Pancreas (tissue), 10 donors: ENCODE results near the gene ANKH. TPM values are rescaled to one million over a fixed set of nuclear protein-coding genes. Genes with fewer than 3 reads are reported as not detected.
"Not testable (repeated sequence)": the region's sequence is repeated elsewhere in the genome, so short reads cannot be mapped to it uniquely, and the experiment has no call there.

Source experiments
- ATAC-seq, 4 donors: fragments of 200-7000 bp; cut with Tn5 transposase; one replicate each; pipeline versions ENCODE4 v1.8.0 to v1.9.1; 2020; ENCODE audit warnings: mild to moderate bottlenecking in 4 of 4, moderate library complexity in 4 of 4
- DNase-seq, 6 donors: peaks; one replicate each; pipeline ENCODE4 v3.0.0-alpha.2; 2020
- FAIRE-seq: peaks from 2 replicates; lab custom pipeline; 2012; peaks lifted over from hg19 to GRCh38; lab: Jason Lieb, UNC
- H3K27ac ChIP-seq, 4 donors: fragments of 200-600 bp; sonication (generic); 1 replicate in 3 of 4; 2 replicates in 1 of 4; pipeline versions ENCODE4 v1.5.0 to v1.8.0; 2020
- H3K27me3 ChIP-seq, 4 donors: fragments of 200-600 bp; one replicate each; pipeline ENCODE4 v1.8.0; 2021
- H3K36me3 ChIP-seq, 3 donors: fragments of 200-600 bp; sonication (generic) in 1 of 3; one replicate each; pipeline versions ENCODE4 v1.5.0 to v1.8.0; 2020 to 2021
- H3K4me1 ChIP-seq, 3 donors: fragments of 200-600 bp; one replicate each; pipeline ENCODE4 v1.8.0; 2021
- H3K4me3 ChIP-seq, 4 donors: fragments of 200-600 bp; sonication (generic) in 2 of 4; one replicate each; pipeline versions ENCODE4 v1.5.0 to v1.8.0; 2020 to 2021
- H3K9me3 ChIP-seq, 4 donors: fragments of 200-600 bp; one replicate each; pipeline ENCODE4 v1.8.0; 2021
- CTCF ChIP-seq, 4 donors: fragments of 200-600 bp; sonication (generic) in 3 of 4; IDR thresholded peaks; one replicate each; pipeline versions ENCODE4 v1.5.0 to v1.8.0; 2021; ENCODE audit warnings: antibody characterized with exemption in 4 of 4
- WGBS, 2 donors: extraction: QIAGEN DNeasy Blood & Tissue Kit; methylation state at CpG; one replicate each; pipeline ENCODE4 v1.1.7; 2013; 5-methylcytosine and 5-hydroxymethylcytosine counted together
- intact Hi-C, 3 donors: fragments of 100-400 bp; cut with DNase I; formaldehyde crosslinking; loops; one replicate each; pipeline versions ENCODE4 v1.11.1 to v1.14.2; 2022
- polyA plus RNA-seq, 2 donors: library from polyadenylated mRNA; stranded (reverse); fragments of 200-250 nt; gene quantifications; one replicate each; pipeline ENCODE4 v1.2.3, GENCODE V29; 2013
- total RNA-seq, 6 donors: library from RNA; stranded (reverse); fragmentation: NEBNext Ultra II Directional in 4 of 6; extraction: Animal tissue kit (Norgen Biotek cat#: 25700) in 4 of 6; gene quantifications; one replicate each; pipeline versions ENCODE4 v1.2.1 to v1.2.4, GENCODE V29; 2021 to 2023
- donor health status: healthy with polysubstance abuse.
- donor health status: DM: no; HTN: no; CAD: no; lungs with moderate emphysema.
- donor health status: DM: no; HTN: no; CAD: no.
- donor health status: control.
- donor health status: control.
- donor health status: Bipolar disorder and iron deficiency.
- donor health status: DM: yes; HTN: yes; CAD: no.
- donor health status: DM: no; HTN: no; CAD: no.
- donor health status: DM: no; HTN: no; CAD: no.
- donor health status: DM: yes; HTN: yes; CAD: no.

ANKH gene
- total and polyA plus RNA-seq, 8 donors: 11.8 to 48.6 (median 37.7) TPM

GRCh38 chr5:14849516-14850294 is 21.9 kb downstream of the ANKH start:
- H3K4me3 ChIP-seq: no peak overlapping the region
- no peaks in the 10 kb centered on the region for H3K36me3 ChIP-seq
- no peaks in the 10 kb centered on the region for H3K9me3 ChIP-seq
- WGBS, 2 donors: 77 to 84% methylated on average over 14 of the region's 14 CpGs
- FAIRE-seq: no peak
- no peaks in the 10 kb centered on the region for H3K4me1 ChIP-seq
- no peak overlapping the region for H3K27ac ChIP-seq
- DNase-seq: no peak
- no peaks in the 10 kb centered on the region for H3K27me3 ChIP-seq
- intact Hi-C loops: no loop called here
- TF ChIP-seq CTCF (IDR thresholded peaks at IDR 0.05): no peak
- ATAC-seq: no peak

GRCh38 chr5:14848942-14849341 is 22.6 kb downstream of the ANKH start:
- H3K27me3 ChIP-seq, H3K27ac ChIP-seq, intact Hi-C loops, ATAC-seq, FAIRE-seq, H3K4me1 ChIP-seq, DNase-seq, H3K36me3 ChIP-seq, H3K9me3 ChIP-seq, H3K4me3 ChIP-seq: not testable (repeated sequence)
- WGBS, 2 donors: 77 to 85% methylated on average over 3 of the region's 3 CpGs

- no peak for DNase-seq
- Histone ChIP-seq H3K27ac (no peak overlapping the region), H3K27me3 (no peaks in the 10 kb centered on the region), H3K4me3 (no peak overlapping the region), H3K4me1 (no peaks in the 10 kb centered on the region), H3K9me3 (no peaks in the 10 kb centered on the region), H3K36me3 (no peaks in the 10 kb centered on the region)
- TF ChIP-seq CTCF (IDR thresholded peaks at IDR 0.05): no peak
- no peak for ATAC-seq
- 94 to 96% methylated on average over 21 of the region's 21 CpGs for WGBS, 2 donors
- intact Hi-C loops: no loop called here
- no peak for FAIRE-seq
These were observed 23.2 kb downstream of the ANKH start for GRCh38 chr5:14848385-14848784.

- no peak overlapping the region for H3K27ac ChIP-seq
- 88% methylated on average over 5 of the region's 5 CpGs for WGBS, 2 donors
- intact Hi-C loops: no loop called here
- DNase-seq (no peak), ATAC-seq (no peak), FAIRE-seq (no peak)
- no peak for TF ChIP-seq CTCF (IDR thresholded peaks at IDR 0.05)
- no peaks in the 10 kb centered on the region for H3K27me3 ChIP-seq
- H3K4me3 ChIP-seq: no peak overlapping the region
- H3K36me3 ChIP-seq: no peaks in the 10 kb centered on the region
- H3K4me1 ChIP-seq: no peaks in the 10 kb centered on the region
- no peaks in the 10 kb centered on the region for H3K9me3 ChIP-seq
These were observed 24.1 kb downstream of the ANKH start for GRCh38 chr5:14847471-14847870.

GRCh38 chr5:14842117-14842516 is 29.5 kb downstream of the ANKH start:
- ATAC-seq (no peak), DNase-seq (no peak), FAIRE-seq (no peak)
- no peak for TF ChIP-seq CTCF (IDR thresholded peaks at IDR 0.05)
- H3K9me3 ChIP-seq: no peaks in the 10 kb centered on the region
- H3K36me3 ChIP-seq: no peaks in the 10 kb centered on the region
- WGBS, 2 donors: 83 to 86% methylated on average over 4 of the region's 4 CpGs
- H3K4me3 ChIP-seq: no peak overlapping the region
- intact Hi-C loops: no loop called here
- H3K4me1 ChIP-seq: peaks cover 3 to 10% (median 6%) of the 10 kb centered on the region in 3 donors
- H3K27ac ChIP-seq: no peak overlapping the region
- no peaks in the 10 kb centered on the region for H3K27me3 ChIP-seq
